BJ (cell line): ENCODE measurements around the gene RAPSN. TPM values are rescaled to one million over a fixed set of nuclear protein-coding genes. Genes with fewer than 3 reads are reported as not detected.
"Not testable (repeated sequence)": the region's sequence is repeated elsewhere in the genome, so short reads cannot be mapped to it uniquely, and the experiment has no call there.

Experiments
- CTCF ChIA-PET: fragments of 350-600 bp; formaldehyde crosslinking; extraction: SDS; loops from one replicate; lab custom pipeline; 2021; ENCODE audit warnings: antibody characterized with exemption, inconsistent platforms; lab: Yijun Ruan, JAX
- POLR2A ChIA-PET: fragments of 300-600 bp; sonication (Branson Sonifier 250); formaldehyde crosslinking; extraction: SDS; loops from one replicate; lab custom pipeline; 2021; ENCODE audit warnings: antibody characterized with exemption; lab: Charles Lee
- DNase-seq: peaks from one replicate; pipeline ENCODE4 v3.0.0-alpha.2; 2011; ENCODE audit warnings: low read depth
- H3K27me3 ChIP-seq: 2 replicates; pipeline ENCODE4 v1.6.0; 2011; ENCODE audit warnings: low read length; ENCODE audit not compliant: control insufficient read depth, insufficient read depth
- H3K36me3 ChIP-seq: 2 replicates; pipeline ENCODE4 v1.5.1; 2011; ENCODE audit warnings: low read length; ENCODE audit not compliant: control insufficient read depth, insufficient read depth
- H3K4me3 ChIP-seq: 2 replicates; pipeline ENCODE4 v1.5.1; 2011; ENCODE audit warnings: low read depth, mild to moderate bottlenecking, control low read depth, low read length
- polyA plus RNA-seq: library from polyadenylated mRNA; depleted of rRNA; stranded (reverse); fragments of >200 nt; gene quantifications from 2 replicates; pipeline ENCODE4 v1.2.3, GENCODE V29; 2011
- TF ChIP-seq, protein P1 (sequence below): IDR thresholded peaks from 2 replicates; pipeline ENCODE4 v1.5.1; 2011; ENCODE audit warnings: low read depth, mild to moderate bottlenecking, control low read depth, inconsistent platforms, low read length, moderate library complexity; ENCODE audit not compliant: insufficient read depth

The RAPSN gene
- polyA plus RNA-seq, 1 experiment: 0.10 TPM

DNA sequence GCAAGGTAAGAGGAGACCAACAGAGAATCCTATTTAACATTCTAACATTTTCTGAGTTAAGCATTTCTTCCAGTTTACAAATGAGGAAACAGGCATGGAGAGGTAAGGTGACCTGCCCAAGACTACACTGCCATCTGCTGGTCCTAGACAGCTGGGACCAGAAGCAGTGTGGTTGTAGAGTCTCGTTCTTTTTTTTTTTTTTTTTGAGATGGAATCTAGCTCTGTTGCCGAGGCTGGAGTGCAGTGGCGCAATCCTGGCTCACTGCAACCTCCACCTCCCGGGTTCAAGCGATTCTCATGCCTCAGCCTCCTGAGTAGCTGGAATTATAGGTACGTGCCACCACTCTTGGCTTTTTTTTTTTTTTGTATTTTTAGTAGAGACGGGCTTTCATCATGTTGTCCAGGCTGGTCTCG is 5.3 kb upstream of the RAPSN start:
- peak; percentile 30 for DNase-seq

DNA sequence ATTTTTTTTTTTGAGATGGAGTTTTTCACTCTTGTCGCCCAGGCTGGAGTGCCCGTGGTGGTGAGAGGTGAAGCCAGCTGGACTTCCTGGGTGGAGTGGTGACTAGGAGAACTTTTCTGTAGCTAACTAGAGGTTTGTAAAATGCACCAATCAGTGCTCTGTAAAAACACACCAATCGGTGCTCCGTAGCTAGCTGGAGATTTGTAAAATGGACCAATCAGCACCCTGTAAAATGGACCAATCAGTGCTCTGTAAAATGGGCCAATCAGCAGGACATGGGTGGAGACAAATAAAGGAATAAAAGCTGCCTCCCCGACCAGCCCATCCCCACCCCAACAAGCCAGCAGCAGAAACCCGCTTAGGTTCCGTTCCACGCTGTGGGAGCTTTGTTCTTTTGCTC is 4.4 kb upstream of the RAPSN start:
- TF ChIP-seq, protein P1, sequence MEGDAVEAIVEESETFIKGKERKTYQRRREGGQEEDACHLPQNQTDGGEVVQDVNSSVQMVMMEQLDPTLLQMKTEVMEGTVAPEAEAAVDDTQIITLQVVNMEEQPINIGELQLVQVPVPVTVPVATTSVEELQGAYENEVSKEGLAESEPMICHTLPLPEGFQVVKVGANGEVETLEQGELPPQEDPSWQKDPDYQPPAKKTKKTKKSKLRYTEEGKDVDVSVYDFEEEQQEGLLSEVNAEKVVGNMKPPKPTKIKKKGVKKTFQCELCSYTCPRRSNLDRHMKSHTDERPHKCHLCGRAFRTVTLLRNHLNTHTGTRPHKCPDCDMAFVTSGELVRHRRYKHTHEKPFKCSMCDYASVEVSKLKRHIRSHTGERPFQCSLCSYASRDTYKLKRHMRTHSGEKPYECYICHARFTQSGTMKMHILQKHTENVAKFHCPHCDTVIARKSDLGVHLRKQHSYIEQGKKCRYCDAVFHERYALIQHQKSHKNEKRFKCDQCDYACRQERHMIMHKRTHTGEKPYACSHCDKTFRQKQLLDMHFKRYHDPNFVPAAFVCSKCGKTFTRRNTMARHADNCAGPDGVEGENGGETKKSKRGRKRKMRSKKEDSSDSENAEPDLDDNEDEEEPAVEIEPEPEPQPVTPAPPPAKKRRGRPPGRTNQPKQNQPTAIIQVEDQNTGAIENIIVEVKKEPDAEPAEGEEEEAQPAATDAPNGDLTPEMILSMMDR: no peak
- Histone ChIP-seq H3K4me3 (no peak overlapping the region), H3K27me3 (no peaks in the 10 kb centered on the region), H3K36me3 (no peaks in the 10 kb centered on the region)
- no peak for DNase-seq
- ChIA-PET POLR2A (no interaction called here), CTCF (interaction anchor here (0.7 to 5.3 kb wide), 6 partner anchors 9 to 196 kb away, joined by 3 to 52 read pairs (median 8); partner anchors contain the start of gene NR1H3)

More for the DNA sequence above, 5.3 kb upstream of the RAPSN start:
- H3K4me3 ChIP-seq, POLR2A ChIA-PET, H3K36me3 ChIP-seq, H3K27me3 ChIP-seq: not testable (repeated sequence)
- TF ChIP-seq, protein P1: peak; percentile 85
- CTCF ChIA-PET: interaction anchor here (0.5 to 5.3 kb wide), 11 partner anchors 9 to 197 kb away, joined by 3 to 52 read pairs (median 3); partner anchors contain the start of gene NR1H3

DNA sequence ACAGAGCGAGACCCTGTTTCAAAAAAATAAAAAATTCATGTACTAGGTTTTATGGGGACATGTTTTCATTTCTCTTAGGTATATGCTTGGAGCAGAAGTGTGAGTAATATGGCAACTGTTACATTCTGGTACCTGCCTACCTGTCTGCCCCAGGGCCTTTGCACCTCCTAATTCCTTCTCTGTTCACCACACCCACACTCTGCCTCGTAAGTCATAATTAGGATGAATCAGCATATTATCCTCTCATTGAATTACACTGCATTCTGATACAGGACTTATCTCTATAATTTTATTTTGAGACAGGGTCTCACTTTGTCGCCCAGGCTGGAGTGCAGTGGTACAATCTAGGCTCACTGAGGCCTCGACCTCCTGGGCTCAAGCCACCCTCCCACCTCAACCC is 3.1 kb upstream of the RAPSN start:
- Histone ChIP-seq H3K36me3 (peaks cover 1% of the 10 kb centered on the region; the same call in 1 of the 2 replicates), H3K27me3 (no peaks in the 10 kb centered on the region), H3K4me3 (no peak overlapping the region)
- POLR2A ChIA-PET: no interaction called here
- CTCF ChIA-PET: interaction anchor here (0.6 to 3.5 kb wide), 4 partner anchors 9 to 79 kb away, joined by 3 to 20 read pairs (median 8); no protein-coding TSS in a partner anchor
- no peak for DNase-seq
- TF ChIP-seq, protein P1: no peak

DNA sequence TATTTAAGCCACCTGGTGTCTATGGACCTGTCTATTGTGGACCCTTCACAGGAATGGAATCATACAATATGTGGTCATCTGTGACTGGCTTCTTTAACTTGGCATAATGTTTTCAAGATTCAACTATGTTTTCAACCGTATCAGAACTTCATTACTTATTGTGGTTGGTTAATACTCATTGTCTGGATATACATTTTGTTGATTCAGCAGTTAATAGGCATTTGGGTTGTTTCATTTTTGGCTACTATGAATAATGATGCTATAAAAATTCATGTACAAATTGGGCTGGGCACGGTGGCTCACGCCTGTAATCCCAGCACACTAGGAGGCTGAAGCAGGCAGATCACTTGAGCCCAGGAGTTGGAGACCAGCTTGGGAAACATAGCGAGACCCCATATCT is 2.5 kb upstream of the RAPSN start:
- no peaks in the 10 kb centered on the region for H3K27me3 ChIP-seq
- TF ChIP-seq, protein P1: no peak
- H3K36me3 ChIP-seq: peaks cover 1% of the 10 kb centered on the region; the same call in 1 of the 2 replicates
- ChIA-PET POLR2A (no interaction called here), CTCF (interaction anchor here (0.6 to 3.5 kb wide), 3 partner anchors 8 to 79 kb away, joined by 3 to 20 read pairs (median 6); no protein-coding TSS in a partner anchor)
- no peak overlapping the region for H3K4me3 ChIP-seq
- no peak for DNase-seq

DNA sequence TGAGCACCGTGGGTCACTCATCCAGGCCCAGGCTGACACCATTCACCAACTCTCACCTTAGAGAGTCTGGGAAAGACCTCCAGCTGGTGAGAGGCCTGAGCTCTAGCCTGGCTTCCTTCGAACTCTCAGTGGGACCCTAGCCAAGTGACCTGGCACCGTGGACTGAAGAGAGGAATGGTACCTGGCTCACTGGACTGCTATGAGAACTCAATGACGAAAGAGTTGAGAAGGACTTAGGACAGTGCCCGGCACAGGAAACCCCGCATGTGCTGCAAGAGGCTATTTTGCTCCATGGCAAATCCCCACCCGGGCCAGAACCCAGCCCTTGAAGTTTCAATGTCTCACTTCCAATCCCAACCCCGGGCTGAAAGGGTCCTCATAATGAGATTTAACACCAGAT is 605 bp upstream of the RAPSN start:
- no peak for DNase-seq
- H3K4me3 ChIP-seq: no peak overlapping the region
- ChIA-PET POLR2A (no interaction called here), CTCF (interaction anchor here (1.8 kb wide), 1 partner anchor 37 kb away, joined by 4 read pairs; no protein-coding TSS in a partner anchor)
- peaks cover 1% of the 10 kb centered on the region; the same call in 1 of the 2 replicates for H3K36me3 ChIP-seq
- TF ChIP-seq, protein P1: no peak
- H3K27me3 ChIP-seq: no peaks in the 10 kb centered on the region
